ENCODE data around the gene KLHL30.

Gene KLHL30

GRCh38 chr2:238133499-238134392 is 4.7 kb upstream of the KLHL30 start:
- no peak for DNase-seq

GRCh38 chr2:238134393-238134785 is 4.1 kb upstream of the KLHL30 start:
- DNase-seq, result no peak

- no peak for DNase-seq
These were observed 2.8 kb upstream of the KLHL30 start for GRCh38 chr2:238135601-238136150.

- no peak for DNase-seq
These were observed 1.5 kb upstream of the KLHL30 start for GRCh38 chr2:238136820-238137537.

GRCh38 chr2:238137885-238138284 is 583 bp upstream of the KLHL30 start:
- no peak for DNase-seq

GRCh38 chr2:238139196-238140039 is 950 bp downstream of the KLHL30 start:
- DNase-seq, result no peak

- no peak for DNase-seq
These were observed 1.6 kb downstream of the KLHL30 start for GRCh38 chr2:238140040-238140439.

GRCh38 chr2:238140721-238141540 is 2.5 kb downstream of the KLHL30 start:
- DNase-seq, result no peak

GRCh38 chr2:238141541-238142318 is 3.3 kb downstream of the KLHL30 start:
- DNase-seq, result no peak

GRCh38 chr2:238142382-238143205 is 4.1 kb downstream of the KLHL30 start:
- no peak for DNase-seq

- DNase-seq, result no peak
These were observed 4.9 kb downstream of the KLHL30 start for GRCh38 chr2:238143239-238143951.

- DNase-seq, result no peak
These were observed 5.8 kb downstream of the KLHL30 start for GRCh38 chr2:238144262-238144661.

- no peak for DNase-seq
These were observed 6.6 kb downstream of the KLHL30 start for GRCh38 chr2:238145046-238145445.

- no peak for DNase-seq
These were observed 7.4 kb downstream of the KLHL30 start for GRCh38 chr2:238145851-238146250.

- no peak for DNase-seq
These were observed 8.5 kb downstream of the KLHL30 start for GRCh38 chr2:238146884-238147544.

- DNase-seq, result no peak
These were observed 10.5 kb downstream of the KLHL30 start for GRCh38 chr2:238148981-238149380.

GRCh38 chr2:238149841-238150572 is 11.5 kb downstream of the KLHL30 start:
- DNase-seq, result no peak

- no peak for DNase-seq
These were observed 12.2 kb downstream of the KLHL30 start for GRCh38 chr2:238150686-238151085.
